K562 (cell line): ENCODE data around the gene MLLT6. TPM values are rescaled to one million over a fixed set of nuclear protein-coding genes. Genes with fewer than 3 reads are reported as not detected.

Source experiments
- ATAC-seq: fragments of 200-7000 bp; cut with Tn5 transposase; 3 replicates; pipeline ENCODE4 v1.9.1; 2020; ENCODE audit warnings: moderate library complexity
- BruUV-seq: library from RNA; stranded (reverse); fragments of 400-500 nt; replicated peaks from 2 replicates; lab custom pipeline; 2021; lab: Mats Ljungman, UMichigan
- CTCF ChIA-PET: fragments of 300-600 bp; formaldehyde crosslinking; extraction: SDS; loops from one replicate; lab custom pipeline; 2021; ENCODE audit warnings: low intra/inter-chr PET ratio; lab: Yijun Ruan, JAX
- POLR2A ChIA-PET: fragments of 300-600, 350-650 bp; sonication (Branson Sonifier 250); formaldehyde crosslinking; extraction: SDS; loops from one replicate; lab custom pipeline; 2021; ENCODE audit warnings: antibody characterized with exemption, inconsistent platforms; lab: Yijun Ruan, JAX
- DNase-seq, 4 experiments: peaks; one replicate each; pipeline versions ENCODE4 v3.0.0 to v3.0.0-alpha.2; 2011 to 2018; ENCODE audit warnings: low spot score in 3 of 4, mixed read lengths in 3 of 4; ENCODE audit errors: extremely low read depth in 1 of 4
- FAIRE-seq: peaks from 2 replicates; lab custom pipeline; 2011; peaks lifted over from hg19 to GRCh38; lab: Jason Lieb, UNC
- H2AFZ ChIP-seq: 2 replicates; pipeline ENCODE4 v1.6.0; 2011; ENCODE audit warnings: low read depth, low read length, control low read depth, inconsistent platforms
- H3K27ac ChIP-seq: fragments of 200-600 bp; 3 replicates; pipeline ENCODE4 v1.8.0; 2011; ENCODE audit warnings: low read depth, mild to moderate bottlenecking, control low read depth, inconsistent platforms, low read length, moderate library complexity, mixed read lengths; ENCODE audit errors: extremely low read depth
- H3K27me3 ChIP-seq, 2 experiments: fragments of 300-600 bp in 1 of 2; 2 replicates in 1 of 2; 3 replicates in 1 of 2; pipeline versions ENCODE4 v1.6.0 to v1.8.0; 2011; ENCODE audit warnings: inconsistent platforms in 2 of 2, low read length in 2 of 2, mild to moderate bottlenecking in 1 of 2, mixed read lengths in 1 of 2, moderate library complexity in 1 of 2; ENCODE audit not compliant: control insufficient read depth in 2 of 2, insufficient read depth in 2 of 2
- H3K36me3 ChIP-seq: fragments of 300-600 bp; 3 replicates; pipeline ENCODE4 v1.8.0; 2011; ENCODE audit warnings: mild to moderate bottlenecking, low read length, inconsistent platforms; ENCODE audit not compliant: control insufficient read depth, insufficient read depth
- H3K4me1 ChIP-seq, 2 experiments: fragments of 200-600 bp in 1 of 2; replicated peaks in 1 of 2; 2 replicates in 1 of 2; 3 replicates in 1 of 2; pipeline versions ENCODE4 v1.5.1 to v1.8.0; 2011; ENCODE audit warnings: inconsistent platforms in 2 of 2, low read length in 2 of 2, mild to moderate bottlenecking in 1 of 2, mixed read lengths in 1 of 2, moderate library complexity in 1 of 2; ENCODE audit not compliant: control insufficient read depth in 2 of 2, insufficient read depth in 2 of 2
- H3K4me2 ChIP-seq: 2 replicates; pipeline ENCODE4 v1.6.1; 2011; ENCODE audit warnings: low read length, control low read depth, inconsistent platforms, mixed read lengths; ENCODE audit not compliant: insufficient read depth
- H3K4me3 ChIP-seq: fragments of 200-600 bp; sonication (generic), shearing (Covaris generic); 2 replicates; pipeline ENCODE4 v1.5.1; 2016; ENCODE audit warnings: control low read depth, inconsistent platforms
- H3K79me2 ChIP-seq: fragments of 200-600 bp; 3 replicates; pipeline ENCODE4 v1.8.0; 2011; ENCODE audit warnings: low read length, inconsistent platforms; ENCODE audit not compliant: control insufficient read depth, insufficient read depth
- H3K9ac ChIP-seq, 2 experiments: 2 replicates each; pipeline versions ENCODE4 v1.6.0 to v1.6.1; 2011; ENCODE audit warnings: low read depth in 2 of 2, low read length in 2 of 2, control low read depth in 1 of 2, inconsistent platforms in 1 of 2, mild to moderate bottlenecking in 1 of 2, mixed read lengths in 1 of 2; ENCODE audit not compliant: insufficient read depth in 1 of 2
- H3K9me1 ChIP-seq: one replicate; pipeline ENCODE4 v1.6.0; 2011; ENCODE audit warnings: inconsistent platforms, mild to moderate bottlenecking, low read length, moderate library complexity; ENCODE audit not compliant: control insufficient read depth, insufficient read depth
- H3K9me3 ChIP-seq: replicated peaks from 2 replicates; pipeline ENCODE4 v1.5.1; 2011; ENCODE audit warnings: low read depth, low read length, inconsistent platforms; ENCODE audit not compliant: control insufficient read depth, insufficient read depth
- H4K20me1 ChIP-seq: replicated peaks from 2 replicates; pipeline ENCODE4 v1.6.1; 2011; ENCODE audit warnings: low read length, inconsistent platforms, mixed read lengths; ENCODE audit not compliant: control insufficient read depth, insufficient read depth
- CC2D1A ChIP-seq: fragments of 450-650 bp; IDR thresholded peaks from 2 replicates; pipeline ENCODE4 v1.6.1; 2017; ENCODE audit warnings: mild to moderate bottlenecking
- GABPB1 ChIP-seq: sonication (generic); formaldehyde crosslinking; IDR thresholded peaks from 2 replicates; pipeline ENCODE4 v1.8.0; 2022; ENCODE audit warnings: mild to moderate bottlenecking, missing genetic modification reagents
- NR1H2 ChIP-seq: sonication (generic); formaldehyde crosslinking; IDR thresholded peaks from 2 replicates; pipeline ENCODE4 v1.4.0; 2020; ENCODE audit warnings: mild to moderate bottlenecking, missing genetic modification reagents
- PRPF4 ChIP-seq: fragments of 200-400 bp; formaldehyde crosslinking; IDR thresholded peaks from one replicate; pipeline ENCODE4 v1.6.1; 2017; ENCODE audit warnings: low read length, low read depth, mild to moderate bottlenecking; ENCODE audit not compliant: insufficient read depth, poor library complexity, severe bottlenecking
- PTRF ChIP-seq: fragments of 450-650 bp; IDR thresholded peaks from 2 replicates; pipeline ENCODE4 v1.6.1; 2016; ENCODE audit warnings: mild to moderate bottlenecking, missing genetic modification characterization, missing compliant biosample characterization
- RNF2 ChIP-seq: sonication (generic); IDR thresholded peaks from 2 replicates; pipeline ENCODE4 v1.6.1; 2016
- SMARCE1 ChIP-seq: fragments of 450-650 bp; IDR thresholded peaks from 2 replicates; pipeline ENCODE4 v1.7.1; 2016; ENCODE audit warnings: mild to moderate bottlenecking
- SMC3 ChIP-seq: conservative IDR thresholded peaks from 2 replicates; pipeline ENCODE4 v1.6.1; 2011; ENCODE audit warnings: low read depth, low read length, improper control_type of control experiment; ENCODE audit not compliant: insufficient read depth
- SRSF3 ChIP-seq: fragments of 200-400 bp; formaldehyde crosslinking; IDR thresholded peaks from 2 replicates; pipeline ENCODE4 v1.6.1; 2016; ENCODE audit warnings: mild to moderate bottlenecking, low read length, moderate library complexity; ENCODE audit not compliant: insufficient read depth
- TAL1 ChIP-seq: fragments of 450-650 bp; IDR thresholded peaks from 2 replicates; pipeline ENCODE4 v1.6.1; 2016; ENCODE audit warnings: mild to moderate bottlenecking
- ZNF282 ChIP-seq: sonication (generic); formaldehyde crosslinking; IDR thresholded peaks from 2 replicates; pipeline ENCODE4 v1.8.1; 2023; ENCODE audit warnings: missing genetic modification reagents
- WGBS: fragments of 100-300 bp; shearing (Covaris generic); methylation state at CpG from one replicate; pipeline ENCODE4 v1.1.6; 2016; ENCODE audit warnings: low coverage, mixed read lengths; ENCODE audit not compliant: insufficient coverage; ENCODE audit errors: missing lambda C conversion rate; 5-methylcytosine and 5-hydroxymethylcytosine counted together
- in situ Hi-C: fragments of 300-500 bp; cut with MboI; formaldehyde crosslinking; loops from 4 replicates; pipeline ENCODE4 v1.15.0; 2018; ENCODE audit warnings: inconsistent platforms, mixed read lengths
- intact Hi-C: fragments of 100-400 bp; cut with micrococcal nuclease; formaldehyde crosslinking; loops from 2 replicates; pipeline ENCODE4 v1.14.2; 2022
- polyA plus RNA-seq, 8 experiments: library from polyadenylated mRNA; depleted of rRNA in 4 of 8; stranded (reverse) in 5 of 8; unstranded in 3 of 8; fragments of >200 nt; fragmentation: Nextera tagmentation in 2 of 8; fragmentation: Illumina TruSeq in 1 of 8; extraction: Ambion mirVana in 2 of 8; extraction: Trizol in 1 of 8; gene quantifications; 2 replicates each; pipeline versions ENCODE4 v1.2.1 to v1.2.3, GENCODE V29; 2011 to 2014; ENCODE audit warnings: inconsistent platforms in 1 of 8, missing spikeins in 1 of 8
- total RNA-seq, 7 experiments: library from RNA; depleted of rRNA in 6 of 7; stranded (reverse); fragments of >200 nt in 6 of 7; fragmentation: Illumina TruSeq in 2 of 7; extraction: Trizol in 2 of 7; gene quantifications; 2 replicates each; pipeline versions ENCODE4 v1.2.1 to v1.2.3, GENCODE V29; 2011 to 2021; ENCODE audit warnings: low replicate concordance in 1 of 7
- TF ChIP-seq, protein P1 (sequence below), 2 experiments: fragments of 450-650 bp in 1 of 2; sonication (generic) in 1 of 2; formaldehyde crosslinking in 1 of 2; IDR thresholded peaks; 2 replicates each; pipeline versions ENCODE4 v1.7.1 to v1.9.0; 2016 to 2022; ENCODE audit warnings: inconsistent platforms in 1 of 2, mild to moderate bottlenecking in 1 of 2, missing genetic modification reagents in 1 of 2
- TF ChIP-seq, protein P2 (sequence below): sonication (generic); formaldehyde crosslinking; IDR thresholded peaks from 2 replicates; pipeline ENCODE4 v1.8.0; 2022; ENCODE audit warnings: missing genetic modification reagents, mild to moderate bottlenecking, borderline replicate concordance

Gene MLLT6
- total and polyA plus RNA-seq, 9 of the 15 experiments (the other 6 are each of a cell fraction or from before 2014, with no cell fraction given) = 3.1 to 71.7 (median 30.0) TPM

DNA sequence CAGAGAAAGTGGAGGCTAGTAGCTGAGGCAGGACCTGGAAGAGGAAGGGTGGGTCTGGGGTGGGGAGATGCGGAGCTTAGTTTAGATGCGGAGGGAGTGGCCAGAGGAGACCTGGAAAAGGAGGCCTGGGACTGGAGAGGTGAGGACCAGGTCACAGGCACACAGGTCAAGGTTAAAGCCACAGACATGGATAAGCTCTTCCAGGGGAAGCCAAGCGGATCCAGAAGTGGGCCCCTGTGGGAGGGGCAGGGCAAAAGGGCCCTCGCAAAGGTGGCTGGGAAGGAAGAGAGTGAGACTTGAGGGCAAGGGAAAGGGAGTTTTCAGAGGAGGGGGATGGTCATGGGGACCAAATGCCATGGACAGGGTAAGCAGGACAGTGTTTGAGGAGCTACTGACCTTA, 13.9 kb upstream of the MLLT6 start:
- ChIA-PET CTCF (no interaction called here), POLR2A (interaction anchor here (0.8 to 2.5 kb wide), 4 partner anchors 9 to 19 kb away, joined by 3 to 6 read pairs (median 5); partner anchors contain the start of gene MLLT6)
- peak; percentile 32 for ATAC-seq
- Histone ChIP-seq H3K9me1 (no peaks in the 10 kb centered on the region), H3K9ac (peak overlapping the region in 1 of 2 experiments; percentile 41; a peak in 1 of 4 replicates), H3K4me1 (peaks cover 0 to 18% of the 10 kb centered on the region in 2 experiments; a peak in 2 of 5 replicates), H3K36me3 (no peaks in the 10 kb centered on the region), H3K4me2 (no peak overlapping the region), H2AFZ (peak overlapping the region; percentile 47), H3K27me3 (no peaks in the 10 kb centered on the region), H3K4me3 (no peak overlapping the region), H4K20me1 (no peaks in the 10 kb centered on the region), H3K79me2 (no peaks in the 10 kb centered on the region), H3K9me3 (no peaks in the 10 kb centered on the region), H3K27ac (no peak overlapping the region)
- 44% methylated on average over 2 of the region's 4 CpGs for WGBS
- no peak for FAIRE-seq
- in situ Hi-C loops (no loop called here), intact Hi-C loops (no loop called here)
- BruUV-seq = no TSS peak
- DNase-seq = no peak
- TF ChIP-seq, protein P1, sequence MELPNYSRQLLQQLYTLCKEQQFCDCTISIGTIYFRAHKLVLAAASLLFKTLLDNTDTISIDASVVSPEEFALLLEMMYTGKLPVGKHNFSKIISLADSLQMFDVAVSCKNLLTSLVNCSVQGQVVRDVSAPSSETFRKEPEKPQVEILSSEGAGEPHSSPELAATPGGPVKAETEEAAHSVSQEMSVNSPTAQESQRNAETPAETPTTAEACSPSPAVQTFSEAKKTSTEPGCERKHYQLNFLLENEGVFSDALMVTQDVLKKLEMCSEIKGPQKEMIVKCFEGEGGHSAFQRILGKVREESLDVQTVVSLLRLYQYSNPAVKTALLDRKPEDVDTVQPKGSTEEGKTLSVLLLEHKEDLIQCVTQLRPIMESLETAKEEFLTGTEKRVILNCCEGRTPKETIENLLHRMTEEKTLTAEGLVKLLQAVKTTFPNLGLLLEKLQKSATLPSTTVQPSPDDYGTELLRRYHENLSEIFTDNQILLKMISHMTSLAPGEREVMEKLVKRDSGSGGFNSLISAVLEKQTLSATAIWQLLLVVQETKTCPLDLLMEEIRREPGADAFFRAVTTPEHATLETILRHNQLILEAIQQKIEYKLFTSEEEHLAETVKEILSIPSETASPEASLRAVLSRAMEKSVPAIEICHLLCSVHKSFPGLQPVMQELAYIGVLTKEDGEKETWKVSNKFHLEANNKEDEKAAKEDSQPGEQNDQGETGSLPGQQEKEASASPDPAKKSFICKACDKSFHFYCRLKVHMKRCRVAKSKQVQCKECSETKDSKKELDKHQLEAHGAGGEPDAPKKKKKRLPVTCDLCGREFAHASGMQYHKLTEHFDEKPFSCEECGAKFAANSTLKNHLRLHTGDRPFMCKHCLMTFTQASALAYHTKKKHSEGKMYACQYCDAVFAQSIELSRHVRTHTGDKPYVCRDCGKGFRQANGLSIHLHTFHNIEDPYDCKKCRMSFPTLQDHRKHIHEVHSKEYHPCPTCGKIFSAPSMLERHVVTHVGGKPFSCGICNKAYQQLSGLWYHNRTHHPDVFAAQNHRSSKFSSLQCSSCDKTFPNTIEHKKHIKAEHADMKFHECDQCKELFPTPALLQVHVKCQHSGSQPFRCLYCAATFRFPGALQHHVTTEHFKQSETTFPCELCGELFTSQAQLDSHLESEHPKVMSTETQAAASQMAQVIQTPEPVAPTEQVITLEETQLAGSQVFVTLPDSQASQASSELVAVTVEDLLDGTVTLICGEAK (IDR thresholded peaks at IDR 0.05) = no peak
- TF ChIP-seq, protein P1 (CRISPR knock-in tag; IDR thresholded peaks at IDR 0.05) = no peak
- no peak for TF ChIP-seq SMC3
- TF ChIP-seq PRPF4 = no peak
- no peak for TF ChIP-seq RNF2
- TF ChIP-seq PTRF = no peak
- no peak for TF ChIP-seq CC2D1A
- TF ChIP-seq TAL1 = no peak
- no peak for TF ChIP-seq ZNF282
- TF ChIP-seq SRSF3 = no peak
- TF ChIP-seq, protein P2, sequence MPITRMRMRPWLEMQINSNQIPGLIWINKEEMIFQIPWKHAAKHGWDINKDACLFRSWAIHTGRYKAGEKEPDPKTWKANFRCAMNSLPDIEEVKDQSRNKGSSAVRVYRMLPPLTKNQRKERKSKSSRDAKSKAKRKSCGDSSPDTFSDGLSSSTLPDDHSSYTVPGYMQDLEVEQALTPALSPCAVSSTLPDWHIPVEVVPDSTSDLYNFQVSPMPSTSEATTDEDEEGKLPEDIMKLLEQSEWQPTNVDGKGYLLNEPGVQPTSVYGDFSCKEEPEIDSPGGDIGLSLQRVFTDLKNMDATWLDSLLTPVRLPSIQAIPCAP (CRISPR knock-in tag) = no peak
- TF ChIP-seq NR1H2 (CRISPR knock-in tag) = no peak
- no peak for TF ChIP-seq GABPB1 (CRISPR knock-in tag)
- no peak for TF ChIP-seq SMARCE1
